IPS-18a (cell line): ENCODE data around the gene CHRM4.

ENCODE experiments used
- H3K27ac ChIP-seq: one replicate; pipeline ENCODE4 v1.5.1; 2013; ENCODE audit warnings: low read length
- H3K27me3 ChIP-seq: one replicate; pipeline ENCODE4 v1.6.1; 2013; ENCODE audit warnings: mild to moderate bottlenecking, low read length; ENCODE audit not compliant: control insufficient read depth, insufficient read depth
- H3K36me3 ChIP-seq: one replicate; pipeline ENCODE4 v1.6.1; 2013; ENCODE audit warnings: low read depth, low read length; ENCODE audit not compliant: control insufficient read depth
- H3K4me1 ChIP-seq: one replicate; pipeline ENCODE4 v1.6.1; 2013; ENCODE audit warnings: low read depth, low read length; ENCODE audit not compliant: control insufficient read depth
- H3K4me3 ChIP-seq: one replicate; pipeline ENCODE4 v1.5.1; 2013; ENCODE audit warnings: low read length
- H3K9ac ChIP-seq: one replicate; pipeline ENCODE4 v1.6.1; 2013; ENCODE audit warnings: mild to moderate bottlenecking, low read length, moderate library complexity
- H3K9me3 ChIP-seq: one replicate; pipeline ENCODE4 v1.6.1; 2013; ENCODE audit warnings: low read depth, low read length; ENCODE audit not compliant: control insufficient read depth

CHRM4 gene

GRCh38 chr11:46391578-46392420 is at the start of gene CHRM4:
TSS of gene CHRM4 (minus strand) at chr11:46391776. CDS start at chr11:46386557, 5,219 bp downstream.
- Histone ChIP-seq H3K27ac (no peak within 1 kb of the TSS), H3K4me3 (peak within 1 kb of the TSS; percentile 63), H3K4me1 (peaks cover 15% of the 10 kb centered on the region), H3K27me3 (peaks cover 67% of the 10 kb centered on the region), H3K36me3 (no peaks in the 10 kb centered on the region), H3K9me3 (no peaks in the 10 kb centered on the region), H3K9ac (no peak within 1 kb of the TSS)

GRCh38 chr11:46438211-46438610 is 46.6 kb upstream of the CHRM4 start:
- H3K4me1 ChIP-seq, result peaks cover 29% of the 10 kb centered on the region
- H3K36me3 ChIP-seq, result peaks cover 10% of the 10 kb centered on the region
- no peak overlapping the region for H3K4me3 ChIP-seq

GRCh38 chr11:46437122-46437689 is 45.6 kb upstream of the CHRM4 start:
- Histone ChIP-seq H3K27ac (no peak overlapping the region), H3K4me1 (peaks cover 29% of the 10 kb centered on the region), H3K36me3 (peaks cover 10% of the 10 kb centered on the region), H3K27me3 (no peaks in the 10 kb centered on the region), H3K9me3 (no peaks in the 10 kb centered on the region), H3K9ac (no peak overlapping the region), H3K4me3 (no peak overlapping the region)

More at GRCh38 chr11:46438211-46438610, 46.6 kb upstream of the CHRM4 start:
- no peak overlapping the region for H3K9ac ChIP-seq
- no peaks in the 10 kb centered on the region for H3K9me3 ChIP-seq
- H3K27me3 ChIP-seq, result no peaks in the 10 kb centered on the region
- no peak overlapping the region for H3K27ac ChIP-seq

- Histone ChIP-seq H3K4me1 (peaks cover 29% of the 10 kb centered on the region), H3K27ac (no peak overlapping the region), H3K9me3 (no peaks in the 10 kb centered on the region), H3K27me3 (no peaks in the 10 kb centered on the region), H3K36me3 (peaks cover 8% of the 10 kb centered on the region), H3K9ac (no peak overlapping the region), H3K4me3 (no peak overlapping the region)
These were observed 44.5 kb upstream of the CHRM4 start for GRCh38 chr11:46436113-46436512.

- H3K27ac ChIP-seq, result no peak overlapping the region
- no peak overlapping the region for H3K4me3 ChIP-seq
- no peaks in the 10 kb centered on the region for H3K27me3 ChIP-seq
- H3K4me1 ChIP-seq, result peaks cover 29% of the 10 kb centered on the region
- H3K9ac ChIP-seq, result no peak overlapping the region
- peaks cover 8% of the 10 kb centered on the region for H3K36me3 ChIP-seq
- H3K9me3 ChIP-seq, result no peaks in the 10 kb centered on the region
These were observed 44.1 kb upstream of the CHRM4 start for GRCh38 chr11:46435679-46436078.

GRCh38 chr11:46431211-46431610 is 39.6 kb upstream of the CHRM4 start:
- H3K4me1 ChIP-seq, result peaks cover 13% of the 10 kb centered on the region

GRCh38 chr11:46429717-46430116 is 38.1 kb upstream of the CHRM4 start:
- no peak overlapping the region for H3K9ac ChIP-seq
- no peaks in the 10 kb centered on the region for H3K9me3 ChIP-seq
- H3K36me3 ChIP-seq, result peaks cover 8% of the 10 kb centered on the region
- no peak overlapping the region for H3K4me3 ChIP-seq
- H3K27me3 ChIP-seq, result no peaks in the 10 kb centered on the region
- no peaks in the 10 kb centered on the region for H3K4me1 ChIP-seq
- H3K27ac ChIP-seq, result no peak overlapping the region

More at GRCh38 chr11:46431211-46431610, 39.6 kb upstream of the CHRM4 start:
- no peaks in the 10 kb centered on the region for H3K27me3 ChIP-seq
- H3K36me3 ChIP-seq, result peaks cover 8% of the 10 kb centered on the region
- no peaks in the 10 kb centered on the region for H3K9me3 ChIP-seq
- H3K27ac ChIP-seq, result no peak overlapping the region
- no peak overlapping the region for H3K4me3 ChIP-seq
- no peak overlapping the region for H3K9ac ChIP-seq

- Histone ChIP-seq H3K9me3 (no peaks in the 10 kb centered on the region), H3K4me1 (no peaks in the 10 kb centered on the region), H3K9ac (no peak overlapping the region), H3K4me3 (no peak overlapping the region), H3K27ac (no peak overlapping the region), H3K36me3 (no peaks in the 10 kb centered on the region), H3K27me3 (no peaks in the 10 kb centered on the region)
These were observed 35.8 kb upstream of the CHRM4 start for GRCh38 chr11:46427364-46427763.

GRCh38 chr11:46426233-46426991 is 34.8 kb upstream of the CHRM4 start:
- Histone ChIP-seq H3K4me3 (no peak overlapping the region), H3K27ac (no peak overlapping the region), H3K36me3 (peaks cover 6% of the 10 kb centered on the region), H3K4me1 (no peaks in the 10 kb centered on the region), H3K9me3 (no peaks in the 10 kb centered on the region), H3K9ac (no peak overlapping the region), H3K27me3 (no peaks in the 10 kb centered on the region)

- peaks cover 3% of the 10 kb centered on the region for H3K4me1 ChIP-seq
- no peaks in the 10 kb centered on the region for H3K27me3 ChIP-seq
- no peak overlapping the region for H3K4me3 ChIP-seq
- no peak overlapping the region for H3K27ac ChIP-seq
- H3K9ac ChIP-seq, result no peak overlapping the region
- H3K9me3 ChIP-seq, result no peaks in the 10 kb centered on the region
- peaks cover 6% of the 10 kb centered on the region for H3K36me3 ChIP-seq
These were observed 31.0 kb upstream of the CHRM4 start for GRCh38 chr11:46422588-46422987.

- no peak overlapping the region for H3K9ac ChIP-seq
- no peaks in the 10 kb centered on the region for H3K27me3 ChIP-seq
- H3K4me1 ChIP-seq, result peaks cover 7% of the 10 kb centered on the region
- no peaks in the 10 kb centered on the region for H3K9me3 ChIP-seq
- peaks cover 6% of the 10 kb centered on the region for H3K36me3 ChIP-seq
- no peak overlapping the region for H3K4me3 ChIP-seq
- no peak overlapping the region for H3K27ac ChIP-seq
These were observed 29.8 kb upstream of the CHRM4 start for GRCh38 chr11:46421257-46421880.
